ENCODE data around the gene HIP1. TPM values are rescaled to one million over a fixed set of nuclear protein-coding genes. Genes with fewer than 3 reads are reported as not detected.
"Not testable (repeated sequence)": the region's sequence is repeated elsewhere in the genome, so short reads cannot be mapped to it uniquely, and the experiment has no call there.

Gene HIP1
- polyA plus RNA-seq, 2 of the 4 experiments (the other 2 are of a cell fraction): 17.3 to 33.4 TPM

- H3K27ac ChIP-seq: peak overlapping the region; percentile 83 to 88; a peak in 4 of 6 replicates
- no peak for TF ChIP-seq ZFP36 (IDR thresholded peaks at IDR 0.05; ENCODE audit: borderline replicate concordance, partially characterized antibody)
- no peak for TF ChIP-seq BHLHE40 (IDR thresholded peaks at IDR 0.05; ENCODE audit: low read depth, low read length)
- TF ChIP-seq NFE2L2 (conservative IDR thresholded peaks at IDR 0.05; ENCODE audit: low read length): no peak
- no peak for TF ChIP-seq RNF2 (IDR thresholded peaks at IDR 0.05; ENCODE audit: borderline replicate concordance, low read depth)
- no peak for TF ChIP-seq ESRRA (IDR thresholded peaks at IDR 0.05; ENCODE audit: borderline replicate concordance, low read length)
- TF ChIP-seq JUN (IDR thresholded peaks at IDR 0.05): no peak
- TF ChIP-seq RAD21 (conservative IDR thresholded peaks at IDR 0.05 in 1 of 2, IDR thresholded peaks at IDR 0.05 in 1 of 2): no peak
- TF ChIP-seq, protein P1, sequence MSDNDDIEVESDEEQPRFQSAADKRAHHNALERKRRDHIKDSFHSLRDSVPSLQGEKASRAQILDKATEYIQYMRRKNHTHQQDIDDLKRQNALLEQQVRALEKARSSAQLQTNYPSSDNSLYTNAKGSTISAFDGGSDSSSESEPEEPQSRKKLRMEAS (IDR thresholded peaks at IDR 0.05): no peak
- no peak for TF ChIP-seq ZSCAN20 (CRISPR knock-in tag; IDR thresholded peaks at IDR 0.05)
- TF ChIP-seq BCL3 (IDR thresholded peaks at IDR 0.05): no peak
- ATAC-seq (no peak), FAIRE-seq (no peak), DNase-seq (ENCODE audit: low read depth in 1 of 2, low spot score in 1 of 2) (peak in 1 of 2 experiments; percentile 35)
- 64% methylated on average over 4 of the region's 4 CpGs for whole genome bisulfite sequencing (ENCODE audit: missing lambda C conversion rate)
- H3K9me3 ChIP-seq: no peaks in the 10 kb centered on the region
- peaks cover 63% of the 10 kb centered on the region for H3K4me1 ChIP-seq
- no peak overlapping the region for H3K4me2 ChIP-seq
- ChIA-PET POLR2A (interaction anchor here (0.6 kb wide), 1 partner anchor 206 kb away, joined by 3 read pairs; no protein-coding TSS in a partner anchor), CTCF (interaction anchor here (1.0 to 1.7 kb wide), 3 partner anchors 9 to 18 kb away, joined by 3 to 7 read pairs (median 4); no protein-coding TSS in a partner anchor)
- no peak overlapping the region for H3K4me3 ChIP-seq
These were observed 8.9 kb downstream of the HIP1 start for GRCh38 chr7:75729851-75730274.

- TF ChIP-seq, protein P1 (IDR thresholded peaks at IDR 0.05): 0 out of 2 replicates have a peak, but pooled peaks have one; percentile 32
- peak in 1 of 2 experiments; percentile 31; a peak in 1 of 5 replicates for TF ChIP-seq RAD21 (conservative IDR thresholded peaks at IDR 0.05 in 1 of 2, IDR thresholded peaks at IDR 0.05 in 1 of 2)
- no peak for TF ChIP-seq MYC (IDR thresholded peaks at IDR 0.05; ENCODE audit: borderline replicate concordance, low read length)
- Histone ChIP-seq H3K9me3 (no peaks in the 10 kb centered on the region), H3K4me3 (no peak overlapping the region), H3K4me2 (peak overlapping the region; percentile 74), H3K4me1 (peaks cover 45% of the 10 kb centered on the region), H3K27ac (peak overlapping the region; percentile 83 to 88)
- ATAC-seq: peak; percentile 57 to 67; a peak in 4 of 6 replicates
- DNase-seq (ENCODE audit: low read depth in 1 of 2, low spot score in 1 of 2): peak; percentile 52 to 79
- 35% methylated on average over 6 of the region's 8 CpGs for WGBS (ENCODE audit: missing lambda C conversion rate)
- peak; percentile 54 for FAIRE-seq
- POLR2A ChIA-PET: interaction anchor here (0.7 kb wide), 1 partner anchor 126 kb away, joined by 4 read pairs; no protein-coding TSS in a partner anchor
- CTCF ChIA-PET: interaction anchor here (1.0 kb wide), 1 partner anchor 9 kb away, joined by 4 read pairs; no protein-coding TSS in a partner anchor
These were observed 10.7 kb downstream of the HIP1 start for GRCh38 chr7:75727881-75728593.

DNA sequence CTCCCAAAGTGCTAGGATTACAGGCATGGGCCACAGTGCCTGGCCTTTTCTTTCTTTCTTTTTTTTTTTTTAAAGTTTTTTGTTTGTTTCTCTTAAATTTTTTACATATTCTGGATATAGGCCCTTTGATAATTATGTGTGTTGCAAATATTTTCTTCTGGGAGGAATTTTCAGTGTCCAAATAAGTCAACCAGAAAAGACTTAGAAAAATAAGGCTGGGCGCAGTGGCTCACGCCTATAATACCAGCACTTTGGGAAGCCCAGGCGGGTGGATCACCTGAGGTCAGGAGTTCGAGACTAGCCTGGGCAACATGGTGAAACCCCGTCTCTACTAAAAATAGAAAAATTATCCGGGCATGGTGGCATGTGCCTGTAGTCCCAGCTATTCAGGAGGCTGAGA, 11.4 kb downstream of the HIP1 start:
- CTCF ChIA-PET: interaction anchor here (1.0 to 1.5 kb wide), 2 partner anchors 9 to 14 kb away, joined by 3 to 4 read pairs; no protein-coding TSS in a partner anchor
- 72% methylated on average over 6 of the region's 6 CpGs for WGBS (ENCODE audit: missing lambda C conversion rate)
- DNase-seq (ENCODE audit: low read depth in 1 of 2, low spot score in 1 of 2); ATAC-seq; POLR2A ChIA-PET; H3K9me3 ChIP-seq; H3K4me3 ChIP-seq; FAIRE-seq: not testable (repeated sequence)
- Histone ChIP-seq H3K4me1 (peaks cover 38% of the 10 kb centered on the region), H3K4me2 (peak overlapping the region; percentile 74), H3K27ac (peak overlapping the region; percentile 83 to 88)

DNA sequence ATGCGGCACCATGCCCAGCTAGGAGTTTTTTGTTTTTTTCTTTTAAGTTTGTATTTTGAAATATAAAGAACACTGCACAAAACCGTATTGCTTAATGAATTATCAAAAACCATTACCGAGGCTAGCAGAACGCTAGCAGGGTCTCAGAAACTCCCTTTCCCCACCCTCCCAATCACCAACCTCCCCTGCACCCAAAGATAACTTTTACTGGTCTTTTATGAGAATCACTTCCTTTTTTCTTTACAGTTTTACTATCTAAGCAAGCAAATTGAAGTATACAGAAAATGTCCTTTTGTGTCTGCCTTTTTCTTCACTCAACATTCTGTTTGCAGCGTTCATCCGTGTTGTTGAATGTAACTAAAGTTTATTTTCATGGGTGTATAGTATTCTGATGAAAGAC, 13.4 kb downstream of the HIP1 start:
- Histone ChIP-seq H3K27ac (no peak overlapping the region), H3K4me3 (no peak overlapping the region), H3K9me3 (no peaks in the 10 kb centered on the region), H3K4me1 (peaks cover 30% of the 10 kb centered on the region), H3K4me2 (no peak overlapping the region)
- ChIA-PET POLR2A (no interaction called here), CTCF (no interaction called here)
- FAIRE-seq (no peak), ATAC-seq (no peak), DNase-seq (ENCODE audit: low read depth in 1 of 2, low spot score in 1 of 2) (no peak)
- 91% methylated on average over 6 of the region's 6 CpGs for WGBS (ENCODE audit: missing lambda C conversion rate)
- TF ChIP-seq CBX2 (IDR thresholded peaks at IDR 0.05; ENCODE audit: borderline replicate concordance, low read depth) (no peak), BHLHE40 (IDR thresholded peaks at IDR 0.05; ENCODE audit: low read depth, low read length) (no peak), RAD21 (conservative IDR thresholded peaks at IDR 0.05 in 1 of 2, IDR thresholded peaks at IDR 0.05 in 1 of 2) (no peak), MYC (IDR thresholded peaks at IDR 0.05; ENCODE audit: borderline replicate concordance, low read length) (no peak)
